ENCODE results near the gene COX7A1. TPM values are rescaled to one million over a fixed set of nuclear protein-coding genes. Genes with fewer than 3 reads are reported as not detected.

COX7A1 gene
- total RNA-seq, 1 experiment from 2014 or later, result not detected

- Histone ChIP-seq H2BK120ac (ENCODE audit: low read depth, low read length, poor library complexity, severe bottlenecking) (no peak overlapping the region), H2BK5ac (ENCODE audit: insufficient read length, low read length) (no peak overlapping the region), H4K20me1 (ENCODE audit: control insufficient read depth, insufficient read depth, insufficient read length) (no peaks in the 10 kb centered on the region), H3K79me1 (ENCODE audit: insufficient read depth, low read depth, low read length, poor library complexity, severe bottlenecking) (no peaks in the 10 kb centered on the region), H3K79me2 (ENCODE audit: insufficient read depth, low read length) (no peaks in the 10 kb centered on the region), H2BK15ac (ENCODE audit: low read depth, low read length) (no peak overlapping the region), H3K4me2 (ENCODE audit: insufficient read depth, insufficient read length, low read length) (no peak overlapping the region), H4K5ac (ENCODE audit: insufficient read length, low read depth, low read length) (no peak overlapping the region), H3K9ac (ENCODE audit: extremely low read depth, insufficient read length, low read length) (no peak overlapping the region), H3K9me3 (ENCODE audit: control insufficient read depth, low read depth, low read length) (no peaks in the 10 kb centered on the region), H3K14ac (ENCODE audit: insufficient read depth, low read length) (no peak overlapping the region), H3K23ac (ENCODE audit: insufficient read length, low read depth, low read length) (no peak overlapping the region), H3K23me2 (ENCODE audit: insufficient read length, low read depth, low read length, poor library complexity, severe bottlenecking) (no peaks in the 10 kb centered on the region), H3K4me1 (ENCODE audit: insufficient read depth, low read length) (no peaks in the 10 kb centered on the region), H2AFZ (ENCODE audit: low read length) (no peak overlapping the region), H2BK12ac (ENCODE audit: insufficient read length, low read depth, low read length) (no peak overlapping the region), H3K56ac (ENCODE audit: insufficient read length, low read depth, low read length) (no peak overlapping the region), H4K8ac (replicated peaks; ENCODE audit: insufficient read length, low read depth, low read length) (no peak overlapping the region), H3K18ac (ENCODE audit: insufficient read length, low read depth, low read length) (no peak overlapping the region), H3K27ac (ENCODE audit: insufficient read length, low read depth, low read length) (no peak overlapping the region), H2AK5ac (ENCODE audit: insufficient read length, low read length) (no peak overlapping the region), H2BK20ac (ENCODE audit: low read depth, low read length, poor library complexity, severe bottlenecking) (no peak overlapping the region), H4K91ac (ENCODE audit: insufficient read length, low read depth, low read length) (no peak overlapping the region), H3T11ph (ENCODE audit: low read length) (no peak overlapping the region), H3K4ac (ENCODE audit: low read depth, low read length) (no peak overlapping the region), H3K27me3 (ENCODE audit: insufficient read depth, low read length) (no peaks in the 10 kb centered on the region)
- Mint-ChIP-seq H3K27ac (no peak overlapping the region), H3K9me3 (no peaks in the 10 kb centered on the region), H3K27me3 (ENCODE audit: low read depth) (no peaks in the 10 kb centered on the region; the same call in 1 of the 2 replicates), H3K4me3 (no peak overlapping the region), H3K36me3 (ENCODE audit: insufficient read depth in 1 of 3, low read depth in 3 of 3) (peaks cover 26 to 74% (median 57%) of the 10 kb centered on the region in 3 experiments), H3K4me1 (peaks cover 10% of the 10 kb centered on the region in 2 experiments)
- TF ChIP-seq CTCF (conservative IDR thresholded peaks at IDR 0.05), result no peak
- DNase-seq, result no peak
- WGBS (ENCODE audit: extremely low coverage, insufficient read length, low lambda C conversion rate), result no CpG with 5 or more reads among the region's 24 CpGs
Observed at GRCh38 chr19:36103040-36103626, 49.1 kb downstream of the COX7A1 start.
